OCI-LY7 (cell line): ENCODE results near the gene GALR1.

Source experiments
- CTCF ChIP-seq: fragments of 200-600 bp; sonication (generic); conservative IDR thresholded peaks from 2 replicates; pipeline ENCODE4 v1.5.1; 2014; ENCODE audit warnings: mild to moderate bottlenecking, antibody characterized with exemption, low read length, moderate library complexity, mixed read lengths
- EZH2phosphoT487 ChIP-seq: fragments of 200-600 bp; sonication (generic); IDR thresholded peaks from 2 replicates; pipeline ENCODE4 v1.6.1; 2018; ENCODE audit warnings: low read depth, borderline replicate concordance, mild to moderate bottlenecking, mixed run types, antibody characterized with exemption, low read length, moderate library complexity, mixed read lengths

DNA sequence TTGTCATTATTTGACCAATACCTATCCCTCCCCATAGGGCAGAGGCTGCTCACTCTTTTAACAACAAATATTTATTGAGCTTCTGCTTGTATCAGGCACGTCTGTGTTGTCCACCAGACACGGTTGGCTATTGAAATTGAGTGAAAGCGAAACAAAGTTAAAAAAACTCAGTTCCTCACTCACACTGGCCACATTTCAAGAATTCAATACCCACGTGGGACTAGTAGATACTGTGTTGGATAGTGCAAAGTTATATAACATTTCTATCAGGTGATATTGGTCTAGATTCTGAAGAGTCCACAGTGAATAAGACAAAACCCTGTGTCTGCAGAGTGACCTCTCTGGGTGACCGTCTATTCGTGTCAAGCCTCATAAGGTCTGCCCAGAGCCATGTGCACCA lies 43.9 kb upstream of the GALR1 start:
- TF ChIP-seq CTCF, result no peak
- TF ChIP-seq EZH2phosphoT487, result no peak
